GM12865 (cell line): ENCODE measurements around the gene STK17B.

ENCODE experiments used
- DNase-seq: peaks from one replicate; pipeline ENCODE4 v3.0.0; 2010; ENCODE audit warnings: low read depth
- H3K4me3 ChIP-seq: 2 replicates; pipeline ENCODE4 v1.5.1; 2011; ENCODE audit warnings: mild to moderate bottlenecking, low read depth, low read length, control low read depth
- CTCF ChIP-seq: IDR thresholded peaks from 2 replicates; pipeline ENCODE4 v1.5.1; 2011; ENCODE audit warnings: low read length, control low read depth, low read depth, inconsistent platforms; ENCODE audit not compliant: insufficient read depth; ENCODE audit errors: missing control alignments

Gene STK17B

GRCh38 chr2:196171248-196171871 is at the start of gene STK17B:
STK17B (minus strand) TSS chr2:196171578; CDS start chr2:196163383, 8,195 bp downstream.
- DNase-seq, result peak; percentile 98
- peak within 1 kb of the TSS; percentile 97 for H3K4me3 ChIP-seq
- TF ChIP-seq CTCF, result no peak

- no peak for DNase-seq
- TF ChIP-seq CTCF, result no peak
- H3K4me3 ChIP-seq, result no peak overlapping the region
Observed at GRCh38 chr2:196220671-196221070, 49.3 kb upstream of the STK17B start.

- DNase-seq, result no peak
- H3K4me3 ChIP-seq, result no peak overlapping the region
- TF ChIP-seq CTCF, result no peak
Observed at GRCh38 chr2:196219671-196220070, 48.3 kb upstream of the STK17B start.

- no peak for DNase-seq
- no peak overlapping the region for H3K4me3 ChIP-seq
- no peak for TF ChIP-seq CTCF
Observed at GRCh38 chr2:196218106-196218505, 46.7 kb upstream of the STK17B start.

- DNase-seq, result no peak
- no peak overlapping the region for H3K4me3 ChIP-seq
- no peak for TF ChIP-seq CTCF
Observed at GRCh38 chr2:196217116-196217515, 45.7 kb upstream of the STK17B start.

- DNase-seq, result no peak
- no peak overlapping the region for H3K4me3 ChIP-seq
- TF ChIP-seq CTCF, result no peak
Observed at GRCh38 chr2:196215376-196215775, 44.0 kb upstream of the STK17B start.

GRCh38 chr2:196214156-196214555 is 42.8 kb upstream of the STK17B start:
- H3K4me3 ChIP-seq, result no peak overlapping the region
- no peak for TF ChIP-seq CTCF
- no peak for DNase-seq
